Astrocyte of the spinal cord (primary cell): ENCODE results near the gene SLIT3.

Experiments
- DNase-seq: peaks from one replicate; pipeline ENCODE4 v3.0.0; 2011; ENCODE audit warnings: low read depth, low spot score
- H3K4me3 ChIP-seq: 2 replicates; pipeline ENCODE4 v1.5.1; 2011; ENCODE audit warnings: low read depth, mild to moderate bottlenecking, low read length, moderate library complexity
- in situ Hi-C: cut with HindIII; loops from 2 replicates; pipeline ENCODE4 v1.10.0; 2017; ENCODE audit warnings: low sequenced_read_pairs
- TF ChIP-seq, protein P1 (sequence below): IDR thresholded peaks from 2 replicates; pipeline ENCODE4 v1.5.1; 2012; ENCODE audit warnings: low read depth, mild to moderate bottlenecking, low read length, inconsistent platforms

SLIT3 gene

DNA sequence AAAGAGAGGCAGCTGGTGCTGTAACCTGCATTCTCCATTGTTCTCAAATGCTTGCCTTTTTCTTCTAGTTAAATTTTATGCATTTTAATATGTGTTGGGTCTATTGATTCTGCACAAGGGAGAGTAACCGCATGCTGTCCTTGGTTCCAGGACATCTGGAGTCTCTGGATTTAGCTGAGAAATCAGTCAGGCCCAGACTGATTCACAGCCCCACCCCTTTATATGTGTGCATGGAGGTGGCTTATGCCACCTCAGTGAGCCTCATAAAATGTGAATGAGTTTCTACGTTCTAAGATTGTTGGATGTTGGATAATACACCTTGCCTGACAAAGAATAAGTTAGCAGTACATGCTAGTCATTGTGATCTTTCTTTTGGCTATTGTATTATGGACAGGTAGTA is 611.7 kb downstream of the SLIT3 start:
- TF ChIP-seq, protein P1, sequence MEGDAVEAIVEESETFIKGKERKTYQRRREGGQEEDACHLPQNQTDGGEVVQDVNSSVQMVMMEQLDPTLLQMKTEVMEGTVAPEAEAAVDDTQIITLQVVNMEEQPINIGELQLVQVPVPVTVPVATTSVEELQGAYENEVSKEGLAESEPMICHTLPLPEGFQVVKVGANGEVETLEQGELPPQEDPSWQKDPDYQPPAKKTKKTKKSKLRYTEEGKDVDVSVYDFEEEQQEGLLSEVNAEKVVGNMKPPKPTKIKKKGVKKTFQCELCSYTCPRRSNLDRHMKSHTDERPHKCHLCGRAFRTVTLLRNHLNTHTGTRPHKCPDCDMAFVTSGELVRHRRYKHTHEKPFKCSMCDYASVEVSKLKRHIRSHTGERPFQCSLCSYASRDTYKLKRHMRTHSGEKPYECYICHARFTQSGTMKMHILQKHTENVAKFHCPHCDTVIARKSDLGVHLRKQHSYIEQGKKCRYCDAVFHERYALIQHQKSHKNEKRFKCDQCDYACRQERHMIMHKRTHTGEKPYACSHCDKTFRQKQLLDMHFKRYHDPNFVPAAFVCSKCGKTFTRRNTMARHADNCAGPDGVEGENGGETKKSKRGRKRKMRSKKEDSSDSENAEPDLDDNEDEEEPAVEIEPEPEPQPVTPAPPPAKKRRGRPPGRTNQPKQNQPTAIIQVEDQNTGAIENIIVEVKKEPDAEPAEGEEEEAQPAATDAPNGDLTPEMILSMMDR, result no peak
- in situ Hi-C loops, result no loop called here
- DNase-seq, result no peak
- no peak overlapping the region for H3K4me3 ChIP-seq

DNA sequence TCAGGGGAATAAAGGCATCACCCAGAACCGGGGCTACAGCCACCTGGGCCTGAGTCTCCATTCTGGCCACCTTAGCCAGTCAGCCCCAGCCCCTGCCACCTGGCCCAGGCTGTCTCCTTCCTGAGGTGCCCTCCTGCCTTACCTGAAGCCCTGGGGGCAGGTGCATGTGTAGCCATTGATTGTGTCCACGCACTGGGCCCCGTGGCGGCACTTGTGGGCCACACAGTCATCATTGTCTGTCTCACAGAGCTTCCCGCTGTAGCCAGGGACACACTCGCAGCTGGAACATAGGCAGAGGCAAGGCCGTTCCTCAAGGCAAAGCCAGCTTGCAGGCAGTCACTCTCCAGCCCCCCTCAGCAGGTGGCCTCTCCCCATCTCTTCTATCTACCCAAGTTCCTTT is 614.1 kb downstream of the SLIT3 start:
- H3K4me3 ChIP-seq, result no peak overlapping the region
- in situ Hi-C loops, result no loop called here
- TF ChIP-seq, protein P1, result no peak
- DNase-seq, result no peak

DNA sequence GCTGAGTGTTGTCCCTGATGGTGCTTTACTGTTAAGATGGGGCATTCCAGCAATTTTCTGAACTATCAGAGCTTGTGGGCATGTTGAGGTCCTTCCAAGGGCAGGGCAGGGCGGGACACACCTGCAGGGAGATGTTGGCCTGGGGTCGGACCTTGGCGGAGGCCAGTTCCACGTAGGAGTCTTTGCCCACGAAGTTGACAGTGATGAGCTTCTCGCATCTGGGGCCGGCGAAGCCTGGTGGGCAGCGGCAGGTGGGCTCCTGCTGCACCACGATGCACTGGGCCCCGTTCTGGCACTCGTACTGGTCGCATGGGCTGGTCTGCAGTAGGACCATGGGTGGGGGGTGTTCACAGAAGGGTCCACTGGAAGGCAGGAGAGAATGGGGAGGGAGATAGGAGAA is 615.4 kb downstream of the SLIT3 start:
- in situ Hi-C loops, result no loop called here
- no peak for DNase-seq
- no peak overlapping the region for H3K4me3 ChIP-seq
- TF ChIP-seq, protein P1, result no peak

DNA sequence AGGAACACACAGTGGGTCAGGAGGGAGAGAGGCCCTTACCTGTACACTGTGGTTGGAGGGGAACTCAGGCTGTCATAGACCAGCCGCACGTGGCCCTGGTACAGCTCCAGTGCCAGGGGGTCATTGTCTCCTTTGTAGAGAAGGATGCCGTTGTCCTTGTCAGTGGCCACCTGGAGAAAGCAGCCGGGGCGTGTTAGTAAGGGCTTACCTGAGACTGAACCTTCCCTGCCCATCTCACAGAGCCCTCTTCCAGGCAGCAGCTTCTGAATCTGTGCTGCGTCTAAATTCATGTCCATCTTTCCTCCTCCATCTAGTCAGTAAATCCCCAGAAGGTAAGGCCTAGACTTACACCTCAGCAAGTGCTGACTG is 617.0 kb downstream of the SLIT3 start:
- no peak for DNase-seq
- in situ Hi-C loops, result no loop called here
- H3K4me3 ChIP-seq, result no peak overlapping the region
- TF ChIP-seq, protein P1, result no peak

DNA sequence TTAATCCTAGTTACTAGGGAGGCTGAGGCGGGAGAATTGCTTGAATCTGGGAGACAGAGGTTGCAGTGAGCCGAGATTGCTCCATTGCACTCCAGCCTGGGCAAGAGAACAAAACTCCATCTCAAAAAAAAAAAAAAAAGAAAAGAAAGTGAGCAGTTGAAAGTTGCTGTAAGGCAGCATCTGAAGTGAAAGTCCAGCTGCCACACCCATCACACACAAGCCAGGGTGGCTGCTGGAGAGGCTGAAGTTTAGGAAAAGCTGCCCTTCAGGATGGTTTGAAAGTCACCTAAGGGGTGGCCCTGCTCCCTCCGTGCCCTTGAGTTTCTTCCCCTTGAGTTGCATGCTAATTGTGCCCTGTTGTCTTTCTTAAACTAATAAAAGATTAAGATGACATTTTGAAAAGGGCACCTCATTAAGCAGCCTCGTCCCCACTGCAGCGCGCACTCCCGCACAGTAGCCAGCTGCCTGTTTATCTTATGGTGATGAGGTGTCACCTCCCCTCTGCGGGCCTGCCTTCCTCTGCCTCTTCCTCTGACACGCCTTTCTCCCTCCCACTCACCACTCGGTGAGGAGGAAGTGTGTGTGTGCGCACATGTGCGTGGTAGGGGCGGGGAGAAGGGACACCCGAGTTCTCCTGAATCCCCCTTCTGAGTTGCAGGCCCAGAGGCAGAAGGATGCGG is 617.6 kb downstream of the SLIT3 start:
- DNase-seq, result no peak
- TF ChIP-seq, protein P1, result no peak
- in situ Hi-C loops, result no loop called here
- H3K4me3 ChIP-seq, result no peak overlapping the region

DNA sequence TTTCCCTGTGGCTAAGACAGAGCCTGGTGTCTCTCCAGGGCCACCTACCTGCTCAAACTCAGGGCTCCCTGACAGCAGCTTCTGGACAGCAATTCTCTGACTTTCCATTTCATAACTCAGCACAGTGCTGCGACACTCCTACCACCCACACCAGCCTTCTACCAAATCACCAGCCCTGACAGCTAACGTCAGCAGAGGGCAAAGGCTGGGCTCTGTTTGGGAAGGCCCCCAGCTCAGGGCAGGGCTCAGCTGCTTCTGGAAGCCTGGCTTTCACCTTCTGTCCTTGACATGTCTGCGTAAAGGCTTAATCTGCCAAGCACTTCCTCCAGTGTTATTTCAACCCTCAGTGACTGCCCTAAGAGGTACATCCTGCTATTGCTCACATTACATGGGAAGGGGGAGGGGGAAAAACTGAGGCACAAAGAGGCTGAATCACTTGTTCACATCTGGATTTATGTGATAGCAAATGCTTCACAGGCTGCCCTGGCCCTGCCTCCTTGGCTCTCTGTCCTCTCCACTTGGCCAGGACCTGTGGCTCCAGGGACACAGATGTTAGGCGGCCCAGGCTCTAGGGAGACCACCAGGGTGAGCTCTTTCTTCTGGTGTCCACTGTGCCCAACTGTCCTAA is 619.3 kb downstream of the SLIT3 start:
- H3K4me3 ChIP-seq, result no peak overlapping the region
- in situ Hi-C loops, result no loop called here
- peak; percentile 38 for DNase-seq
- TF ChIP-seq, protein P1, result no peak
